Endothelial cell of umbilical vein (primary cell): Measurements from ENCODE around the gene DLG1. TPM values are rescaled to one million over a fixed set of nuclear protein-coding genes. Genes with fewer than 3 reads are reported as not detected.

Experiments
- BruUV-seq: library from RNA; stranded (reverse); fragments of 400-500 nt; replicated peaks from 2 replicates; lab custom pipeline; 2021; lab: Mats Ljungman, UMichigan
- CTCF ChIA-PET: fragments of 300-600, 350-600 bp; sonication (Branson Sonifier 250); formaldehyde crosslinking; loops from one replicate; lab custom pipeline; 2021; ENCODE audit warnings: antibody characterized with exemption, inconsistent platforms; lab: Charles Lee
- POLR2A ChIA-PET: fragments of 300-600, 350-600 bp; sonication (Branson Sonifier 250); formaldehyde crosslinking; loops from one replicate; lab custom pipeline; 2021; ENCODE audit warnings: antibody characterized with exemption, inconsistent platforms; lab: Charles Lee
- DNase-seq: peaks from one replicate; pipeline ENCODE4 v3.0.0-alpha.2; 2011; ENCODE audit warnings: low read depth, low spot score
- FAIRE-seq: peaks from 2 replicates; lab custom pipeline; 2011; peaks lifted over from hg19 to GRCh38; lab: Jason Lieb, UNC
- H2AFZ ChIP-seq: 2 replicates; pipeline ENCODE4 v1.6.0; 2012; ENCODE audit warnings: low read depth, low read length, control low read depth, inconsistent platforms
- H3K27ac ChIP-seq: 2 replicates; pipeline ENCODE4 v1.5.1; 2011; ENCODE audit warnings: low read depth, mild to moderate bottlenecking, control low read depth, low read length, moderate library complexity; ENCODE audit not compliant: insufficient read depth
- H3K27me3 ChIP-seq, 2 experiments: 2 replicates each; pipeline versions ENCODE4 v1.6.0 to v1.6.1; 2011; ENCODE audit warnings: low read length in 2 of 2, mixed read lengths in 1 of 2; ENCODE audit not compliant: control insufficient read depth in 2 of 2, insufficient read depth in 2 of 2
- H3K36me3 ChIP-seq, 2 experiments: 2 replicates in 1 of 2; 3 replicates in 1 of 2; pipeline ENCODE4 v1.5.1; 2011; ENCODE audit warnings: low read length in 2 of 2, mild to moderate bottlenecking in 1 of 2, moderate library complexity in 1 of 2; ENCODE audit not compliant: control insufficient read depth in 2 of 2, insufficient read depth in 2 of 2; ENCODE audit errors: extremely low read depth in 1 of 2
- H3K4me1 ChIP-seq: 3 replicates; pipeline ENCODE4 v1.5.1; 2011; ENCODE audit warnings: mild to moderate bottlenecking, low read length; ENCODE audit not compliant: control insufficient read depth, insufficient read depth; ENCODE audit errors: extremely low read depth
- H3K4me2 ChIP-seq: 2 replicates; pipeline ENCODE4 v1.6.1; 2011; ENCODE audit warnings: low read length, control low read depth, mixed read lengths; ENCODE audit not compliant: insufficient read depth
- H3K4me3 ChIP-seq, 3 experiments: fragments of 200-600 bp in 1 of 3; sonication (generic), shearing (Covaris generic) in 1 of 3; replicated peaks in 1 of 3; 2 replicates each; pipeline ENCODE4 v1.5.1; 2011 to 2016; ENCODE audit warnings: control low read depth in 3 of 3, low read length in 3 of 3, mild to moderate bottlenecking in 2 of 3, inconsistent platforms in 1 of 3, low read depth in 1 of 3, moderate library complexity in 1 of 3; ENCODE audit not compliant: insufficient read depth in 1 of 3
- H3K79me2 ChIP-seq: 2 replicates; pipeline ENCODE4 v1.6.0; 2012; ENCODE audit warnings: low read length, inconsistent platforms; ENCODE audit not compliant: control insufficient read depth, insufficient read depth
- H3K9ac ChIP-seq: replicated peaks from 2 replicates; pipeline ENCODE3; 2011; ENCODE audit warnings: low read length, control low read depth; ENCODE audit not compliant: insufficient read depth; ENCODE audit errors: extremely low read depth
- H3K9me1 ChIP-seq: replicated peaks from 3 replicates; pipeline ENCODE4 v1.6.0; 2011; ENCODE audit warnings: mild to moderate bottlenecking, low read length; ENCODE audit not compliant: control insufficient read depth, insufficient read depth; ENCODE audit errors: extremely low read depth
- H3K9me3 ChIP-seq: replicated peaks from 2 replicates; pipeline ENCODE4 v1.5.1; 2012; ENCODE audit warnings: low read length, inconsistent platforms; ENCODE audit not compliant: control insufficient read depth, insufficient read depth
- H4K20me1 ChIP-seq: replicated peaks from 2 replicates; pipeline ENCODE3; 2011; ENCODE audit warnings: mild to moderate bottlenecking, low read length; ENCODE audit not compliant: control insufficient read depth, insufficient read depth; ENCODE audit errors: extremely low read depth
- EZH2 ChIP-seq: IDR thresholded peaks from 2 replicates; pipeline ENCODE4 v1.6.1; 2012; ENCODE audit warnings: borderline replicate concordance, low read depth, mild to moderate bottlenecking, moderate library complexity, low read length, inconsistent platforms; ENCODE audit not compliant: severe bottlenecking
- FOS ChIP-seq: IDR thresholded peaks from 2 replicates; pipeline ENCODE4 v1.6.1; 2011; ENCODE audit warnings: mild to moderate bottlenecking, low read length, moderate library complexity, borderline replicate concordance; ENCODE audit not compliant: insufficient read depth
- GATA2 ChIP-seq: IDR thresholded peaks from 2 replicates; pipeline ENCODE4 v1.7.0; 2011; ENCODE audit warnings: low read depth, mild to moderate bottlenecking, moderate library complexity, mixed read lengths, low read length; ENCODE audit not compliant: insufficient read length, insufficient read depth
- JUN ChIP-seq: IDR thresholded peaks from 2 replicates; pipeline ENCODE4 v1.6.1; 2011; ENCODE audit warnings: borderline replicate concordance, low read depth; ENCODE audit not compliant: insufficient read length, insufficient read depth
- MYC ChIP-seq: IDR thresholded peaks from one replicate; pipeline ENCODE4 v1.6.1; 2011; ENCODE audit warnings: mild to moderate bottlenecking, low read depth, low read length
- POLR2A ChIP-seq: IDR thresholded peaks from 2 replicates; pipeline ENCODE4 v1.6.1; 2012; ENCODE audit warnings: low read depth, mild to moderate bottlenecking, control low read depth, low read length
- POLR2AphosphoS5 ChIP-seq: IDR thresholded peaks from 2 replicates; pipeline ENCODE4 v1.6.1; 2012; ENCODE audit warnings: low read depth, mild to moderate bottlenecking, control low read depth, low read length, moderate library complexity; ENCODE audit not compliant: insufficient read depth
- dilution Hi-C: fragments of 300-500 bp; cut with MboI; formaldehyde crosslinking; loops from one replicate; pipeline ENCODE4 v1.15.0; 2019; ENCODE audit warnings: low sequenced_read_pairs; ENCODE audit not compliant: extremely low pct_ligation_motif_present
- intact Hi-C: fragments of 100-400 bp; cut with micrococcal nuclease; formaldehyde crosslinking; loops from one replicate; pipeline ENCODE4 v1.10.0; 2022
- polyA plus RNA-seq, 4 experiments: library from polyadenylated mRNA; depleted of rRNA in 3 of 4; stranded (reverse) in 3 of 4; unstranded in 1 of 4; fragments of >200 nt; gene quantifications; 2 replicates each; pipeline versions ENCODE4 v1.2.1 to v1.2.3, GENCODE V29; 2011 to 2012; ENCODE audit warnings: missing spikeins in 1 of 4
- total RNA-seq: library from RNA; stranded (reverse); gene quantifications from 2 replicates; pipeline ENCODE4 v1.2.3, GENCODE V29; 2021
- TF ChIP-seq, protein P1 (sequence below): IDR thresholded peaks from 2 replicates; pipeline ENCODE4 v1.6.1; 2011; ENCODE audit not compliant: insufficient read depth, insufficient read length
- TF ChIP-seq, protein P2 (sequence below), 2 donors: IDR thresholded peaks; 1 replicate in 1 of 2; 2 replicates in 1 of 2; pipeline ENCODE4 v1.5.1; 2011; ENCODE audit warnings: low read length in 2 of 2, mild to moderate bottlenecking in 2 of 2, moderate library complexity in 2 of 2, control low read depth in 1 of 2, inconsistent platforms in 1 of 2, low read depth in 1 of 2; ENCODE audit not compliant: insufficient read depth in 1 of 2; ENCODE audit errors: extremely low read depth in 1 of 2

DLG1 gene
- total and polyA plus RNA-seq, 2 donors (not counting 3 experiments of a cell fraction or from before 2014, with no cell fraction given), result 26.5 to 80.1 TPM

DNA sequence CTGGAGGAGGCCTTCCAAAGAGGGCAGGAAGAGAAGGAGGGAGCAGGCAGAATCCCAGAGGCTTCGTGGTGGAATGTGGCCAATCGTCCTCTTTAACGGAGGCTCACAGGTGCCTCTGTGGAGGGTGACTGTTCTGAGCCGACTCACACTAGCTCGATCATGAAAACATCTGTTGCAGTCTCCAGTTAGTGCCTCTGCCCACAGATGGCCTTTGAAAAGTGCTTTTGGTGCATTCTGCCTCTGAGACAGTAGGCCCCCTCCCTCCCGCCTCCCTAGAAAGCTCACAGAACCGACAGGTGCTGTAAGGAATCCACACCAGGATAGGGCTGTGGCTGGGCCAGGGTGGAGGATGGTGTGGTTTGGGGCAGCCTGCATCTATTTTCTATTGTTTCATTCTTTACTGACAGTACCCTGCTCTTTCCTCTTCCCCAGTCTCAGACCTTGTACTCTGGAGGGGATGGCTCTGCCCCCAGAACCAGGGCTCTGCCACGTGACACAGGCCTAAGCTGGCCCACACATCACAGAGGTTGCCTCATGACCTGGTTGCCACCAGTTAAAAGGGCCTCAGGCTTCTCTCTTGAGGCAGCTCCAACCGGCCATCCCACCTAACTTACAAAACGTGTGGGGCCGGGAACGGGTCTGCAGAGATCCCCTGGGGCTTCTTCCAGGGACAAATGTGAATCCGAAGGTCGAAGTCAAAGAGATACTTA is 302.6 kb downstream of the DLG1 start:
- Histone ChIP-seq H3K79me2 (no peaks in the 10 kb centered on the region), H3K4me3 (no peak overlapping the region), H3K9me3 (no peaks in the 10 kb centered on the region), H4K20me1 (no peaks in the 10 kb centered on the region), H3K36me3 (no peaks in the 10 kb centered on the region), H3K27me3 (no peaks in the 10 kb centered on the region), H2AFZ (no peak overlapping the region), H3K4me2 (no peak overlapping the region), H3K27ac (no peak overlapping the region), H3K9me1 (no peaks in the 10 kb centered on the region), H3K9ac (no peak overlapping the region), H3K4me1 (no peaks in the 10 kb centered on the region)
- no peak for FAIRE-seq
- TF ChIP-seq MYC, result no peak
- TF ChIP-seq EZH2, result no peak
- TF ChIP-seq POLR2A, result no peak
- TF ChIP-seq GATA2, result no peak
- no peak for TF ChIP-seq JUN
- no peak for TF ChIP-seq FOS
- no peak for TF ChIP-seq POLR2AphosphoS5
- TF ChIP-seq, protein P1, sequence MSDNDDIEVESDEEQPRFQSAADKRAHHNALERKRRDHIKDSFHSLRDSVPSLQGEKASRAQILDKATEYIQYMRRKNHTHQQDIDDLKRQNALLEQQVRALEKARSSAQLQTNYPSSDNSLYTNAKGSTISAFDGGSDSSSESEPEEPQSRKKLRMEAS, result no peak
- TF ChIP-seq, protein P2, sequence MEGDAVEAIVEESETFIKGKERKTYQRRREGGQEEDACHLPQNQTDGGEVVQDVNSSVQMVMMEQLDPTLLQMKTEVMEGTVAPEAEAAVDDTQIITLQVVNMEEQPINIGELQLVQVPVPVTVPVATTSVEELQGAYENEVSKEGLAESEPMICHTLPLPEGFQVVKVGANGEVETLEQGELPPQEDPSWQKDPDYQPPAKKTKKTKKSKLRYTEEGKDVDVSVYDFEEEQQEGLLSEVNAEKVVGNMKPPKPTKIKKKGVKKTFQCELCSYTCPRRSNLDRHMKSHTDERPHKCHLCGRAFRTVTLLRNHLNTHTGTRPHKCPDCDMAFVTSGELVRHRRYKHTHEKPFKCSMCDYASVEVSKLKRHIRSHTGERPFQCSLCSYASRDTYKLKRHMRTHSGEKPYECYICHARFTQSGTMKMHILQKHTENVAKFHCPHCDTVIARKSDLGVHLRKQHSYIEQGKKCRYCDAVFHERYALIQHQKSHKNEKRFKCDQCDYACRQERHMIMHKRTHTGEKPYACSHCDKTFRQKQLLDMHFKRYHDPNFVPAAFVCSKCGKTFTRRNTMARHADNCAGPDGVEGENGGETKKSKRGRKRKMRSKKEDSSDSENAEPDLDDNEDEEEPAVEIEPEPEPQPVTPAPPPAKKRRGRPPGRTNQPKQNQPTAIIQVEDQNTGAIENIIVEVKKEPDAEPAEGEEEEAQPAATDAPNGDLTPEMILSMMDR (IDR thresholded peaks at IDR 0.05; ENCODE audit: extremely low read depth in 1 of 2, insufficient read depth in 1 of 2, low read depth in 1 of 2, low read length in 2 of 2), result no peak
- no peak for DNase-seq
- ChIA-PET CTCF (no interaction called here), POLR2A (no interaction called here)
- no TSS peak for BruUV-seq
- intact Hi-C loops (no loop called here), dilution Hi-C loops (no loop called here)
